K562 (cell line): ENCODE data around the gene GMPR. TPM values are rescaled to one million over a fixed set of nuclear protein-coding genes. Genes with fewer than 3 reads are reported as not detected.

Experiments
- DACH1 ChIP-seq: fragments of 450-650 bp; IDR thresholded peaks from 2 replicates; pipeline ENCODE4 v1.6.1; 2018; ENCODE audit not compliant: partially characterized antibody
- FOXJ2 ChIP-seq: fragments of 200-800 bp; sonication (Bioruptor generic); IDR thresholded peaks from 2 replicates; pipeline ENCODE4 v1.6.1; 2016; ENCODE audit warnings: missing genetic modification characterization, missing compliant biosample characterization
- JUND ChIP-seq, 2 experiments: IDR thresholded peaks; 2 replicates in 1 of 2; 3 replicates in 1 of 2; pipeline ENCODE4 v1.6.1; 2011; ENCODE audit warnings: borderline replicate concordance in 2 of 2, low read depth in 2 of 2, low read length in 2 of 2, improper control_type of control experiment in 1 of 2, missing biosample characterization in 1 of 2, missing genetic modification characterization in 1 of 2, missing genetic modification reagents in 1 of 2
- KDM1A ChIP-seq, 2 experiments: fragments of 450-650 bp; IDR thresholded peaks; 2 replicates each; pipeline ENCODE4 v1.6.1; 2016; ENCODE audit warnings: mild to moderate bottlenecking in 2 of 2
- KLF1 ChIP-seq: fragments of 450-650 bp; IDR thresholded peaks from 2 replicates; pipeline ENCODE4 v1.6.1; 2016; ENCODE audit warnings: missing genetic modification characterization, missing compliant biosample characterization
- MED1 ChIP-seq: sonication (generic); formaldehyde crosslinking; IDR thresholded peaks from 2 replicates; pipeline ENCODE4 v1.8.1; 2023; ENCODE audit warnings: missing genetic modification reagents, borderline replicate concordance
- PRMT5 ChIP-seq: sonication (generic); formaldehyde crosslinking; IDR thresholded peaks from 2 replicates; pipeline ENCODE4 v1.5.0; 2020; ENCODE audit warnings: missing genetic modification reagents
- RBM17 ChIP-seq: fragments of 200-400 bp; formaldehyde crosslinking; IDR thresholded peaks from 2 replicates; pipeline ENCODE4 v1.6.1; 2017; ENCODE audit warnings: low read depth, mild to moderate bottlenecking, low read length, borderline replicate concordance
- RCOR1 ChIP-seq, 2 experiments: IDR thresholded peaks; 2 replicates each; pipeline ENCODE4 v1.6.1; 2012; ENCODE audit warnings: low read depth in 2 of 2, low read length in 2 of 2, borderline replicate concordance in 1 of 2, improper control_type of control experiment in 1 of 2
- SIN3B ChIP-seq: fragments of 450-650 bp; IDR thresholded peaks from 2 replicates; pipeline ENCODE4 v1.6.1; 2017; ENCODE audit warnings: low read depth, mild to moderate bottlenecking, moderate library complexity
- SLC30A9 ChIP-seq: fragments of 250-450 bp; sonication (Bioruptor Pico); IDR thresholded peaks from 2 replicates; pipeline ENCODE4 v1.8.0; 2022; ENCODE audit warnings: mild to moderate bottlenecking, moderate library complexity
- SMAD3 ChIP-seq: fragments of 450-650 bp; formaldehyde crosslinking; conservative IDR thresholded peaks from 2 replicates; pipeline ENCODE4 v1.4.0; 2020; ENCODE audit warnings: mild to moderate bottlenecking
- TEAD4 ChIP-seq, 2 experiments: sonication (generic) in 1 of 2; formaldehyde crosslinking in 1 of 2; IDR thresholded peaks; 2 replicates each; pipeline versions ENCODE4 v1.6.1 to v1.8.0; 2012 to 2022; ENCODE audit warnings: borderline replicate concordance in 1 of 2, inconsistent platforms in 1 of 2, low read length in 1 of 2, mild to moderate bottlenecking in 1 of 2, missing genetic modification reagents in 1 of 2
- XRCC3 ChIP-seq: fragments of 450-650 bp; IDR thresholded peaks from 2 replicates; pipeline ENCODE4 v1.6.1; 2017; ENCODE audit warnings: mild to moderate bottlenecking, moderate library complexity
- ZBTB7A ChIP-seq: IDR thresholded peaks from 2 replicates; pipeline ENCODE4 v1.6.1; 2011; ENCODE audit warnings: low read depth, mild to moderate bottlenecking, low read length, moderate library complexity, borderline replicate concordance; ENCODE audit not compliant: control insufficient read depth
- ZNF589 ChIP-seq: fragments of 200-800 bp; sonication (Bioruptor generic); IDR thresholded peaks from 2 replicates; pipeline ENCODE4 v1.6.1; 2016; ENCODE audit warnings: low read depth, missing genetic modification characterization, missing compliant biosample characterization
- ZNF778 ChIP-seq: fragments of 450-650 bp; formaldehyde crosslinking; IDR thresholded peaks from 2 replicates; pipeline ENCODE4 v1.4.0; 2020; ENCODE audit warnings: mild to moderate bottlenecking, moderate library complexity
- ZZZ3 ChIP-seq: fragments of 450-650 bp; IDR thresholded peaks from 2 replicates; pipeline ENCODE4 v1.6.1; 2016; ENCODE audit warnings: antibody characterized with exemption, mild to moderate bottlenecking, moderate library complexity
- polyA plus RNA-seq, 8 experiments: library from polyadenylated mRNA; depleted of rRNA in 4 of 8; stranded (reverse) in 5 of 8; unstranded in 3 of 8; fragments of >200 nt; fragmentation: Nextera tagmentation in 2 of 8; fragmentation: Illumina TruSeq in 1 of 8; extraction: Ambion mirVana in 2 of 8; extraction: Trizol in 1 of 8; gene quantifications; 2 replicates each; pipeline versions ENCODE4 v1.2.1 to v1.2.3, GENCODE V29; 2011 to 2014; ENCODE audit warnings: inconsistent platforms in 1 of 8, missing spikeins in 1 of 8
- total RNA-seq, 7 experiments: library from RNA; depleted of rRNA in 6 of 7; stranded (reverse); fragments of >200 nt in 6 of 7; fragmentation: Illumina TruSeq in 2 of 7; extraction: Trizol in 2 of 7; gene quantifications; 2 replicates each; pipeline versions ENCODE4 v1.2.1 to v1.2.3, GENCODE V29; 2011 to 2021; ENCODE audit warnings: low replicate concordance in 1 of 7
- TF ChIP-seq, protein P1 (sequence below): sonication (generic); formaldehyde crosslinking; IDR thresholded peaks from 2 replicates; pipeline ENCODE4 v1.8.0; 2022; ENCODE audit warnings: mild to moderate bottlenecking, missing genetic modification reagents
- TF ChIP-seq, protein P2 (sequence below): fragments of 450-650 bp; formaldehyde crosslinking; conservative IDR thresholded peaks from 2 replicates; pipeline ENCODE4 v1.4.0; 2022; ENCODE audit warnings: mild to moderate bottlenecking, missing genetic modification characterization
- TF ChIP-seq, protein P3 (sequence below): sonication (generic); formaldehyde crosslinking; IDR thresholded peaks from 2 replicates; pipeline ENCODE4 v1.8.1; 2023; ENCODE audit warnings: mild to moderate bottlenecking, missing genetic modification reagents

GMPR gene
- total and polyA plus RNA-seq, 9 of the 15 experiments (the other 6 are each of a cell fraction or from before 2014, with no cell fraction given) = 34.6 to 83.7 (median 49.8) TPM

DNA sequence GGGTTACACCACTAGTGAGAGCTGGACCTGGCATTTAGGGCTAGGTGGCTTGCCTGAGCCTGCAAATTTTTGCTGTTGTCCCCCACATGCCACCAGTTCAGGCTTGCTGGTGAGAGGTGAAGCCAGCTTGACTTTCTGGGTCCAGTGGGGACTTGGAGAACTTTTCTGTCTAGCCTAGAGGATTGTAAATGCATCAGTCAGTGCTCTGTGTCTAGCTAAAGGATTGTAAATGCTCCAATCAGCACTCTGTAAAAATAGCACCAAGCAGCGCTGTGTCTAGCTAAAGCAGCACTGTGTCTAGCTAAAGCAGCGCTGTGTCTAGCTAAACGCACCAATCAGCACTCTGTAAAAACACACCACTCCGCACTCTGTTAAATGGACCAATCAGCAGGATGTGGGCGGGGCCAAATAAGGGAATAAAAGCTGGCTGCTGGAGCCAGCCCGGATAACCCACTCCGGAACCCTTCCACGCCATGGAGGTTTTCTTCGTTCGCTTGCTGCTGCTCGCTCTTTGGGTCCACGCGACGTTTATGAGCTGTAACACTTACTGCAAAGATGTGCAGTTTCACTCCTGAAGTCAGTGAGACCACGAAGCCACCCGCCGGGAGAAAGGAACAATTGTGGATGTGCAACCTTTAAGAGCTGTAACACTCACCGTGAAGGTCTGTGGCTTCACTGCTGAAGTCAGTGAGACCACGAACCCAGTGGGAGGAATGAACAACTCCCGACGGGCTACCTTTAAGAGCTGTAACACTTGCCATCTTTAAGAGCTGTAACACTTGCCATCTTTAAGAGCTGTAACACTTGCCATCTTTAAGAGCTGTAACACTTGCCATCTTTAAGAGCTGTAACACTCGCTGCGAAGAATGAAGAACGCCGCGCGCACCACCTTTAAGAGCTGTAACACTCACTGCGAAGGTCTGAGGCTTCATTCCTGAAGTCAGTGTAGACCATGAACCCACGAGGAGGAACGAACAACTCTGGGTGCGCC is 27.3 kb downstream of the GMPR start (continued):
- no peak for TF ChIP-seq ZBTB7A
- TF ChIP-seq, protein P1, sequence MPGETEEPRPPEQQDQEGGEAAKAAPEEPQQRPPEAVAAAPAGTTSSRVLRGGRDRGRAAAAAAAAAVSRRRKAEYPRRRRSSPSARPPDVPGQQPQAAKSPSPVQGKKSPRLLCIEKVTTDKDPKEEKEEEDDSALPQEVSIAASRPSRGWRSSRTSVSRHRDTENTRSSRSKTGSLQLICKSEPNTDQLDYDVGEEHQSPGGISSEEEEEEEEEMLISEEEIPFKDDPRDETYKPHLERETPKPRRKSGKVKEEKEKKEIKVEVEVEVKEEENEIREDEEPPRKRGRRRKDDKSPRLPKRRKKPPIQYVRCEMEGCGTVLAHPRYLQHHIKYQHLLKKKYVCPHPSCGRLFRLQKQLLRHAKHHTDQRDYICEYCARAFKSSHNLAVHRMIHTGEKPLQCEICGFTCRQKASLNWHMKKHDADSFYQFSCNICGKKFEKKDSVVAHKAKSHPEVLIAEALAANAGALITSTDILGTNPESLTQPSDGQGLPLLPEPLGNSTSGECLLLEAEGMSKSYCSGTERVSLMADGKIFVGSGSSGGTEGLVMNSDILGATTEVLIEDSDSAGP (CRISPR knock-in tag) = peak; percentile 59; the same call in 1 of the 2 replicates
- no peak for TF ChIP-seq SLC30A9 (CRISPR knock-in tag)
- TF ChIP-seq, protein P2, sequence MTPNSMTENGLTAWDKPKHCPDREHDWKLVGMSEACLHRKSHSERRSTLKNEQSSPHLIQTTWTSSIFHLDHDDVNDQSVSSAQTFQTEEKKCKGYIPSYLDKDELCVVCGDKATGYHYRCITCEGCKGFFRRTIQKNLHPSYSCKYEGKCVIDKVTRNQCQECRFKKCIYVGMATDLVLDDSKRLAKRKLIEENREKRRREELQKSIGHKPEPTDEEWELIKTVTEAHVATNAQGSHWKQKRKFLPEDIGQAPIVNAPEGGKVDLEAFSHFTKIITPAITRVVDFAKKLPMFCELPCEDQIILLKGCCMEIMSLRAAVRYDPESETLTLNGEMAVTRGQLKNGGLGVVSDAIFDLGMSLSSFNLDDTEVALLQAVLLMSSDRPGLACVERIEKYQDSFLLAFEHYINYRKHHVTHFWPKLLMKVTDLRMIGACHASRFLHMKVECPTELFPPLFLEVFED (CRISPR knock-in tag) = peak; percentile 95
- TF ChIP-seq ZZZ3 = no peak
- no peak for TF ChIP-seq PRMT5 (CRISPR knock-in tag)
- no peak for TF ChIP-seq FOXJ2 (tag)
- TF ChIP-seq SMAD3 (CRISPR knock-in tag) = peak; percentile 90
- TF ChIP-seq RBM17 = no peak
- peak in 1 of 2 experiments; percentile 82; a peak in 2 of 4 replicates for TF ChIP-seq RCOR1 (IDR thresholded peaks at IDR 0.05; ENCODE audit: borderline replicate concordance in 1 of 2, low read depth in 2 of 2, low read length in 2 of 2)
- TF ChIP-seq KDM1A (IDR thresholded peaks at IDR 0.05) = peak in 1 of 2 experiments; percentile 28; a peak in 1 of 4 replicates
- no peak for TF ChIP-seq MED1 (CRISPR knock-in tag)
- no peak; the same call in 1 of the 2 replicates for TF ChIP-seq SIN3B
- peak; percentile 70 for TF ChIP-seq JUND (IDR thresholded peaks at IDR 0.05; ENCODE audit: borderline replicate concordance, low read depth, low read length)
- no peak for TF ChIP-seq JUND (tag; IDR thresholded peaks at IDR 0.05; ENCODE audit: borderline replicate concordance, low read depth, low read length)
- TF ChIP-seq ZNF589 (CRISPR knock-in tag) = no peak
- no peak for TF ChIP-seq KLF1 (tag)
- no peak for TF ChIP-seq ZNF778 (CRISPR knock-in tag)
- TF ChIP-seq DACH1 = no peak
- TF ChIP-seq XRCC3 = no peak; the same call in 1 of the 2 replicates
- peak; percentile 83 for TF ChIP-seq TEAD4 (IDR thresholded peaks at IDR 0.05; ENCODE audit: low read length)
- no peak for TF ChIP-seq TEAD4 (CRISPR knock-in tag; IDR thresholded peaks at IDR 0.05; ENCODE audit: borderline replicate concordance)
- TF ChIP-seq, protein P3, sequence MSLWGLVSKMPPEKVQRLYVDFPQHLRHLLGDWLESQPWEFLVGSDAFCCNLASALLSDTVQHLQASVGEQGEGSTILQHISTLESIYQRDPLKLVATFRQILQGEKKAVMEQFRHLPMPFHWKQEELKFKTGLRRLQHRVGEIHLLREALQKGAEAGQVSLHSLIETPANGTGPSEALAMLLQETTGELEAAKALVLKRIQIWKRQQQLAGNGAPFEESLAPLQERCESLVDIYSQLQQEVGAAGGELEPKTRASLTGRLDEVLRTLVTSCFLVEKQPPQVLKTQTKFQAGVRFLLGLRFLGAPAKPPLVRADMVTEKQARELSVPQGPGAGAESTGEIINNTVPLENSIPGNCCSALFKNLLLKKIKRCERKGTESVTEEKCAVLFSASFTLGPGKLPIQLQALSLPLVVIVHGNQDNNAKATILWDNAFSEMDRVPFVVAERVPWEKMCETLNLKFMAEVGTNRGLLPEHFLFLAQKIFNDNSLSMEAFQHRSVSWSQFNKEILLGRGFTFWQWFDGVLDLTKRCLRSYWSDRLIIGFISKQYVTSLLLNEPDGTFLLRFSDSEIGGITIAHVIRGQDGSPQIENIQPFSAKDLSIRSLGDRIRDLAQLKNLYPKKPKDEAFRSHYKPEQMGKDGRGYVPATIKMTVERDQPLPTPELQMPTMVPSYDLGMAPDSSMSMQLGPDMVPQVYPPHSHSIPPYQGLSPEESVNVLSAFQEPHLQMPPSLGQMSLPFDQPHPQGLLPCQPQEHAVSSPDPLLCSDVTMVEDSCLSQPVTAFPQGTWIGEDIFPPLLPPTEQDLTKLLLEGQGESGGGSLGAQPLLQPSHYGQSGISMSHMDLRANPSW (CRISPR knock-in tag) = peak; percentile 97; the same call in 1 of the 2 replicates
